Endothelial cell of umbilical vein (primary cell): Measurements from ENCODE around the gene SH3BGRL3. TPM values are rescaled to one million over a fixed set of nuclear protein-coding genes. Genes with fewer than 3 reads are reported as not detected.
"Not testable (repeated sequence)": the region's sequence is repeated elsewhere in the genome, so short reads cannot be mapped to it uniquely, and the experiment has no call there.

Experiments used
- BruUV-seq: library from RNA; stranded (reverse); fragments of 400-500 nt; replicated peaks from 2 replicates; lab custom pipeline; 2021; lab: Mats Ljungman, UMichigan
- CTCF ChIA-PET: fragments of 300-600, 350-600 bp; sonication (Branson Sonifier 250); formaldehyde crosslinking; loops from one replicate; lab custom pipeline; 2021; ENCODE audit warnings: antibody characterized with exemption, inconsistent platforms; lab: Charles Lee
- POLR2A ChIA-PET: fragments of 300-600, 350-600 bp; sonication (Branson Sonifier 250); formaldehyde crosslinking; loops from one replicate; lab custom pipeline; 2021; ENCODE audit warnings: antibody characterized with exemption, inconsistent platforms; lab: Charles Lee
- DNase-seq: peaks from one replicate; pipeline ENCODE4 v3.0.0-alpha.2; 2011; ENCODE audit warnings: low read depth, low spot score
- FAIRE-seq: peaks from 2 replicates; lab custom pipeline; 2011; peaks lifted over from hg19 to GRCh38; lab: Jason Lieb, UNC
- H2AFZ ChIP-seq: 2 replicates; pipeline ENCODE4 v1.6.0; 2012; ENCODE audit warnings: low read depth, low read length, control low read depth, inconsistent platforms
- H3K27ac ChIP-seq: 2 replicates; pipeline ENCODE4 v1.5.1; 2011; ENCODE audit warnings: low read depth, mild to moderate bottlenecking, control low read depth, low read length, moderate library complexity; ENCODE audit not compliant: insufficient read depth
- H3K27me3 ChIP-seq, 2 experiments: 2 replicates each; pipeline versions ENCODE4 v1.6.0 to v1.6.1; 2011; ENCODE audit warnings: low read length in 2 of 2, mixed read lengths in 1 of 2; ENCODE audit not compliant: control insufficient read depth in 2 of 2, insufficient read depth in 2 of 2
- H3K36me3 ChIP-seq, 2 experiments: 2 replicates in 1 of 2; 3 replicates in 1 of 2; pipeline ENCODE4 v1.5.1; 2011; ENCODE audit warnings: low read length in 2 of 2, mild to moderate bottlenecking in 1 of 2, moderate library complexity in 1 of 2; ENCODE audit not compliant: control insufficient read depth in 2 of 2, insufficient read depth in 2 of 2; ENCODE audit errors: extremely low read depth in 1 of 2
- H3K4me1 ChIP-seq: 3 replicates; pipeline ENCODE4 v1.5.1; 2011; ENCODE audit warnings: mild to moderate bottlenecking, low read length; ENCODE audit not compliant: control insufficient read depth, insufficient read depth; ENCODE audit errors: extremely low read depth
- H3K4me2 ChIP-seq: 2 replicates; pipeline ENCODE4 v1.6.1; 2011; ENCODE audit warnings: low read length, control low read depth, mixed read lengths; ENCODE audit not compliant: insufficient read depth
- H3K4me3 ChIP-seq, 3 experiments: fragments of 200-600 bp in 1 of 3; sonication (generic), shearing (Covaris generic) in 1 of 3; replicated peaks in 1 of 3; 2 replicates each; pipeline ENCODE4 v1.5.1; 2011 to 2016; ENCODE audit warnings: control low read depth in 3 of 3, low read length in 3 of 3, mild to moderate bottlenecking in 2 of 3, inconsistent platforms in 1 of 3, low read depth in 1 of 3, moderate library complexity in 1 of 3; ENCODE audit not compliant: insufficient read depth in 1 of 3
- H3K79me2 ChIP-seq: 2 replicates; pipeline ENCODE4 v1.6.0; 2012; ENCODE audit warnings: low read length, inconsistent platforms; ENCODE audit not compliant: control insufficient read depth, insufficient read depth
- H3K9ac ChIP-seq: replicated peaks from 2 replicates; pipeline ENCODE3; 2011; ENCODE audit warnings: low read length, control low read depth; ENCODE audit not compliant: insufficient read depth; ENCODE audit errors: extremely low read depth
- H3K9me1 ChIP-seq: replicated peaks from 3 replicates; pipeline ENCODE4 v1.6.0; 2011; ENCODE audit warnings: mild to moderate bottlenecking, low read length; ENCODE audit not compliant: control insufficient read depth, insufficient read depth; ENCODE audit errors: extremely low read depth
- H3K9me3 ChIP-seq: replicated peaks from 2 replicates; pipeline ENCODE4 v1.5.1; 2012; ENCODE audit warnings: low read length, inconsistent platforms; ENCODE audit not compliant: control insufficient read depth, insufficient read depth
- H4K20me1 ChIP-seq: replicated peaks from 2 replicates; pipeline ENCODE3; 2011; ENCODE audit warnings: mild to moderate bottlenecking, low read length; ENCODE audit not compliant: control insufficient read depth, insufficient read depth; ENCODE audit errors: extremely low read depth
- EZH2 ChIP-seq: IDR thresholded peaks from 2 replicates; pipeline ENCODE4 v1.6.1; 2012; ENCODE audit warnings: borderline replicate concordance, low read depth, mild to moderate bottlenecking, moderate library complexity, low read length, inconsistent platforms; ENCODE audit not compliant: severe bottlenecking
- FOS ChIP-seq: IDR thresholded peaks from 2 replicates; pipeline ENCODE4 v1.6.1; 2011; ENCODE audit warnings: mild to moderate bottlenecking, low read length, moderate library complexity, borderline replicate concordance; ENCODE audit not compliant: insufficient read depth
- GATA2 ChIP-seq: IDR thresholded peaks from 2 replicates; pipeline ENCODE4 v1.7.0; 2011; ENCODE audit warnings: low read depth, mild to moderate bottlenecking, moderate library complexity, mixed read lengths, low read length; ENCODE audit not compliant: insufficient read length, insufficient read depth
- JUN ChIP-seq: IDR thresholded peaks from 2 replicates; pipeline ENCODE4 v1.6.1; 2011; ENCODE audit warnings: borderline replicate concordance, low read depth; ENCODE audit not compliant: insufficient read length, insufficient read depth
- MAX ChIP-seq: IDR thresholded peaks from 2 replicates; pipeline ENCODE4 v1.6.1; 2011; ENCODE audit not compliant: insufficient read depth, insufficient read length
- MYC ChIP-seq: IDR thresholded peaks from one replicate; pipeline ENCODE4 v1.6.1; 2011; ENCODE audit warnings: mild to moderate bottlenecking, low read depth, low read length
- dilution Hi-C: fragments of 300-500 bp; cut with MboI; formaldehyde crosslinking; loops from one replicate; pipeline ENCODE4 v1.15.0; 2019; ENCODE audit warnings: low sequenced_read_pairs; ENCODE audit not compliant: extremely low pct_ligation_motif_present
- intact Hi-C: fragments of 100-400 bp; cut with micrococcal nuclease; formaldehyde crosslinking; loops from one replicate; pipeline ENCODE4 v1.10.0; 2022
- polyA plus RNA-seq, 4 experiments: library from polyadenylated mRNA; depleted of rRNA in 3 of 4; stranded (reverse) in 3 of 4; unstranded in 1 of 4; fragments of >200 nt; gene quantifications; 2 replicates each; pipeline versions ENCODE4 v1.2.1 to v1.2.3, GENCODE V29; 2011 to 2012; ENCODE audit warnings: missing spikeins in 1 of 4
- total RNA-seq: library from RNA; stranded (reverse); gene quantifications from 2 replicates; pipeline ENCODE4 v1.2.3, GENCODE V29; 2021
- TF ChIP-seq, protein P1 (sequence below), 2 donors: IDR thresholded peaks; 1 replicate in 1 of 2; 2 replicates in 1 of 2; pipeline ENCODE4 v1.5.1; 2011; ENCODE audit warnings: low read length in 2 of 2, mild to moderate bottlenecking in 2 of 2, moderate library complexity in 2 of 2, control low read depth in 1 of 2, inconsistent platforms in 1 of 2, low read depth in 1 of 2; ENCODE audit not compliant: insufficient read depth in 1 of 2; ENCODE audit errors: extremely low read depth in 1 of 2

SH3BGRL3 gene
- total and polyA plus RNA-seq, 2 donors (not counting 3 experiments of a cell fraction or from before 2014, with no cell fraction given), result 233 to 344 TPM

GRCh38 chr1:26307363-26307781 lies 27.5 kb downstream of the SH3BGRL3 start:
- FAIRE-seq (no peak), DNase-seq (no peak)
- ChIA-PET POLR2A (interaction anchor here (1.3 kb wide), 1 partner anchor 28 kb away, joined by 3 read pairs; the partner anchor contains the start of gene SH3BGRL3), CTCF (interaction anchor here (1.0 to 2.8 kb wide), 7 partner anchors 11 to 162 kb away, joined by 3 to 17 read pairs (median 5); partner anchors contain the start of gene SH3BGRL3)
- Histone ChIP-seq H3K36me3 (no peaks in the 10 kb centered on the region), H2AFZ (peak overlapping the region; percentile 73), H3K4me2 (peak overlapping the region; percentile 75), H3K27me3 (no peaks in the 10 kb centered on the region), H3K79me2 (no peaks in the 10 kb centered on the region), H3K9me3 (no peaks in the 10 kb centered on the region), H3K9me1 (no peaks in the 10 kb centered on the region), H3K4me3 (no peak overlapping the region), H3K4me1 (peaks cover 10% of the 10 kb centered on the region), H3K9ac (no peak overlapping the region), H3K27ac (no peak overlapping the region), H4K20me1 (no peaks in the 10 kb centered on the region)
- no TSS peak for BruUV-seq
- intact Hi-C loops, result no loop called here
- TF ChIP-seq, protein P1, sequence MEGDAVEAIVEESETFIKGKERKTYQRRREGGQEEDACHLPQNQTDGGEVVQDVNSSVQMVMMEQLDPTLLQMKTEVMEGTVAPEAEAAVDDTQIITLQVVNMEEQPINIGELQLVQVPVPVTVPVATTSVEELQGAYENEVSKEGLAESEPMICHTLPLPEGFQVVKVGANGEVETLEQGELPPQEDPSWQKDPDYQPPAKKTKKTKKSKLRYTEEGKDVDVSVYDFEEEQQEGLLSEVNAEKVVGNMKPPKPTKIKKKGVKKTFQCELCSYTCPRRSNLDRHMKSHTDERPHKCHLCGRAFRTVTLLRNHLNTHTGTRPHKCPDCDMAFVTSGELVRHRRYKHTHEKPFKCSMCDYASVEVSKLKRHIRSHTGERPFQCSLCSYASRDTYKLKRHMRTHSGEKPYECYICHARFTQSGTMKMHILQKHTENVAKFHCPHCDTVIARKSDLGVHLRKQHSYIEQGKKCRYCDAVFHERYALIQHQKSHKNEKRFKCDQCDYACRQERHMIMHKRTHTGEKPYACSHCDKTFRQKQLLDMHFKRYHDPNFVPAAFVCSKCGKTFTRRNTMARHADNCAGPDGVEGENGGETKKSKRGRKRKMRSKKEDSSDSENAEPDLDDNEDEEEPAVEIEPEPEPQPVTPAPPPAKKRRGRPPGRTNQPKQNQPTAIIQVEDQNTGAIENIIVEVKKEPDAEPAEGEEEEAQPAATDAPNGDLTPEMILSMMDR (IDR thresholded peaks at IDR 0.05; ENCODE audit: extremely low read depth in 1 of 2, insufficient read depth in 1 of 2, low read depth in 1 of 2, low read length in 2 of 2), result no peak
- TF ChIP-seq FOS (no peak), JUN (no peak), MYC (no peak), GATA2 (no peak), MAX (no peak), EZH2 (no peak)
- dilution Hi-C loops, result no loop called here

GRCh38 chr1:26307966-26308899 lies 28.3 kb downstream of the SH3BGRL3 start:
- H2AFZ ChIP-seq, intact Hi-C loops, H3K36me3 ChIP-seq, H3K9me3 ChIP-seq, H3K9ac ChIP-seq, H3K4me2 ChIP-seq, H4K20me1 ChIP-seq, H3K27ac ChIP-seq, H3K4me3 ChIP-seq, DNase-seq, dilution Hi-C loops, H3K9me1 ChIP-seq, H3K79me2 ChIP-seq, H3K27me3 ChIP-seq, BruUV-seq, FAIRE-seq: not testable (repeated sequence)
- CTCF ChIA-PET, result interaction anchor here (0.6 to 2.8 kb wide), 11 partner anchors 10 to 162 kb away, joined by 3 to 17 read pairs (median 4); partner anchors contain the start of gene SH3BGRL3
- POLR2A ChIA-PET, result interaction anchor here (1.3 kb wide), 1 partner anchor 29 kb away, joined by 3 read pairs; the partner anchor contains the start of gene SH3BGRL3
- peaks cover 10% of the 10 kb centered on the region for H3K4me1 ChIP-seq
